Neuronal stem cell (in vitro differentiated cells): ENCODE measurements around the gene SHISA4.
A peak's percentile ranks its signal among the peaks of the same experiment; 100 is the strongest.

Experiments used
- DNase-seq: peaks from one replicate; pipeline ENCODE4 v3.0.0-alpha.2; 2013; ENCODE audit warnings: low spot score
- H2AFZ ChIP-seq: one replicate; pipeline ENCODE4 v1.6.1; 2013; ENCODE audit warnings: mild to moderate bottlenecking, low read length, inconsistent platforms
- H2AK5ac ChIP-seq: 2 replicates; pipeline ENCODE4 v1.6.1; 2013; ENCODE audit warnings: low read depth, mild to moderate bottlenecking, inconsistent platforms, low read length, moderate library complexity, mixed read lengths
- H2BK120ac ChIP-seq: 2 replicates; pipeline ENCODE4 v1.6.1; 2013; ENCODE audit warnings: low read depth, mild to moderate bottlenecking, inconsistent platforms, low read length, moderate library complexity, mixed read lengths
- H2BK12ac ChIP-seq: one replicate; pipeline ENCODE4 v1.6.1; 2013; ENCODE audit warnings: low read length, inconsistent platforms
- H2BK15ac ChIP-seq: 2 replicates; pipeline ENCODE4 v1.6.1; 2013; ENCODE audit warnings: mild to moderate bottlenecking, low read length, inconsistent platforms, mixed read lengths
- H2BK5ac ChIP-seq: one replicate; pipeline ENCODE4 v1.6.1; 2013; ENCODE audit warnings: inconsistent platforms, mild to moderate bottlenecking, low read length, moderate library complexity
- H3K14ac ChIP-seq: one replicate; pipeline ENCODE4 v1.6.1; 2013; ENCODE audit warnings: low read length, inconsistent platforms
- H3K18ac ChIP-seq: 2 replicates; pipeline ENCODE4 v1.6.1; 2013; ENCODE audit warnings: low read length, inconsistent platforms
- H3K23ac ChIP-seq: 2 replicates; pipeline ENCODE4 v1.6.1; 2013; ENCODE audit warnings: low read depth, mild to moderate bottlenecking, mixed read lengths, low read length, inconsistent platforms; ENCODE audit not compliant: poor library complexity
- H3K27ac ChIP-seq: replicated peaks from 3 replicates; pipeline ENCODE4 v1.5.1; 2013; ENCODE audit warnings: low read length, inconsistent platforms
- H3K27me3 ChIP-seq, 3 experiments: 2 replicates each; pipeline ENCODE4 v1.6.1; 2013; ENCODE audit warnings: low read length in 3 of 3, mild to moderate bottlenecking in 2 of 3, inconsistent platforms in 1 of 3, low read depth in 1 of 3, mixed read lengths in 1 of 3, moderate library complexity in 1 of 3; ENCODE audit not compliant: control insufficient read depth in 3 of 3, insufficient read depth in 3 of 3
- H3K36me3 ChIP-seq, 2 donors: replicated peaks in 1 of 2; 2 replicates each; pipeline ENCODE4 v1.6.1; 2013; ENCODE audit warnings: low read length in 2 of 2; ENCODE audit not compliant: control insufficient read depth in 2 of 2, insufficient read depth in 2 of 2
- H3K4ac ChIP-seq: 2 replicates; pipeline ENCODE4 v1.6.1; 2013; ENCODE audit warnings: inconsistent platforms, mild to moderate bottlenecking, low read length, moderate library complexity
- H3K4me1 ChIP-seq, 2 donors: 1 replicate in 1 of 2; 2 replicates in 1 of 2; pipeline ENCODE4 v1.6.1; 2013; ENCODE audit warnings: low read length in 2 of 2, low read depth in 1 of 2; ENCODE audit not compliant: control insufficient read depth in 2 of 2, insufficient read depth in 1 of 2
- H3K4me2 ChIP-seq: one replicate; pipeline ENCODE4 v1.6.1; 2013; ENCODE audit warnings: mild to moderate bottlenecking, low read length, inconsistent platforms; ENCODE audit not compliant: insufficient read depth, poor library complexity, severe bottlenecking
- H3K4me3 ChIP-seq, 2 donors: 2 replicates each; pipeline ENCODE4 v1.5.1; 2013; ENCODE audit warnings: low read length in 2 of 2, mild to moderate bottlenecking in 2 of 2, inconsistent platforms in 1 of 2, moderate library complexity in 1 of 2
- H3K79me1 ChIP-seq: one replicate; pipeline ENCODE4 v1.6.1; 2013; ENCODE audit warnings: low read depth, mild to moderate bottlenecking, inconsistent platforms, low read length, moderate library complexity
- H3K9ac ChIP-seq: one replicate; pipeline ENCODE4 v1.6.1; 2013; ENCODE audit warnings: mild to moderate bottlenecking, low read depth, low read length, inconsistent platforms; ENCODE audit not compliant: poor library complexity
- H3K9me3 ChIP-seq, 2 donors: replicated peaks in 1 of 2; 2 replicates each; pipeline versions ENCODE3 to v1.6.1; 2013; ENCODE audit warnings: low read length in 2 of 2, mild to moderate bottlenecking in 2 of 2, inconsistent platforms in 1 of 2, low read depth in 1 of 2, mixed read lengths in 1 of 2, moderate library complexity in 1 of 2; ENCODE audit not compliant: control insufficient read depth in 2 of 2, insufficient read depth in 1 of 2
- H4K8ac ChIP-seq: one replicate; pipeline ENCODE4 v1.6.1; 2013; ENCODE audit warnings: low read depth, mild to moderate bottlenecking, inconsistent platforms, low read length, moderate library complexity
- H4K91ac ChIP-seq: one replicate; pipeline ENCODE4 v1.6.1; 2013; ENCODE audit warnings: low read length, low read depth, mild to moderate bottlenecking, inconsistent platforms; ENCODE audit not compliant: poor library complexity
- WGBS, 2 donors: extraction: QIAGEN DNeasy Blood & Tissue Kit; methylation state at CpG; one replicate each; pipeline ENCODE4 v1.1.7; 2013; ENCODE audit warnings: missing lambda C conversion rate in 2 of 2, mixed read lengths in 1 of 2; ENCODE audit not compliant: insufficient read length in 2 of 2, insufficient replicate concordance in 1 of 2; ENCODE audit errors: extremely low coverage in 2 of 2; 5-methylcytosine and 5-hydroxymethylcytosine counted together
- small RNA-seq: library from polyadenylated mRNA; stranded (forward); fragments of <200 nt; extraction: miRNeasy Mini kit (QIAGEN cat#:217004); gene quantifications from one replicate; pipeline ENCODE3, GENCODE V24; 2013; ENCODE audit not compliant: insufficient read depth

SHISA4 gene

GRCh38 chr1:201942129-201942495, 53.4 kb downstream of the SHISA4 start:
- H2AFZ ChIP-seq = peak overlapping the region; percentile 91
- no peak overlapping the region for H4K8ac ChIP-seq
- H3K4me3 ChIP-seq = peak overlapping the region in 1 of 2 donors; percentile 37
- H2BK120ac ChIP-seq = no peak overlapping the region
- no peaks in the 10 kb centered on the region for H3K9me3 ChIP-seq
- H3K9ac ChIP-seq = no peak overlapping the region
- H3K27me3 ChIP-seq = peaks cover 0 to 39% (median 5%) of the 10 kb centered on the region in 3 experiments
- no peak overlapping the region for H2BK15ac ChIP-seq
- H3K4ac ChIP-seq = no peak overlapping the region
- H3K27ac ChIP-seq = peak overlapping the region; percentile 96
- no peak overlapping the region for H2BK5ac ChIP-seq
- no peaks in the 10 kb centered on the region for H3K36me3 ChIP-seq
- no peaks in the 10 kb centered on the region for H3K79me1 ChIP-seq
- H4K91ac ChIP-seq = no peak overlapping the region
- no peak overlapping the region for H2AK5ac ChIP-seq
- H3K4me2 ChIP-seq = no peak overlapping the region
- no peak overlapping the region for H3K14ac ChIP-seq
- WGBS, 2 donors = no CpG with 5 or more reads among the region's 1 CpG
- peaks cover 18 to 21% of the 10 kb centered on the region in 2 donors for H3K4me1 ChIP-seq
- peak overlapping the region; percentile 16 for H3K18ac ChIP-seq
- no peak overlapping the region for H2BK12ac ChIP-seq
- no peak for DNase-seq
- H3K23ac ChIP-seq = no peak overlapping the region

Small RNA genes lying within 50 kb of the gene (small RNA-seq; reads per million reads assigned to genes)
- 3.5 reads per million for gene MIR6739
